Lung (tissue), 12 donors: Measurements from ENCODE around the gene PRDM16. TPM values are rescaled to one million over a fixed set of nuclear protein-coding genes. Genes with fewer than 3 reads are reported as not detected.
A peak's percentile ranks its signal among the peaks of the same experiment; 100 is the strongest.

Source experiments
- ATAC-seq: fragments of 200-7000 bp; cut with Tn5 transposase; one replicate; pipeline ENCODE4 v1.9.1; 2020; ENCODE audit warnings: moderate number of reproducible peaks; ENCODE audit not compliant: insufficient read depth, low FRiP score
- DNase-seq, 3 donors: peaks; one replicate each; pipeline ENCODE4 v3.0.0-alpha.2; 2013 to 2017
- H3K27ac ChIP-seq, 2 donors: one replicate each; pipeline ENCODE4 v1.5.1; 2013; ENCODE audit warnings: mild to moderate bottlenecking in 2 of 2, moderate library complexity in 2 of 2, control low read depth in 1 of 2, inconsistent platforms in 1 of 2, low read depth in 1 of 2, low read length in 1 of 2
- H3K27me3 ChIP-seq, 3 donors: one replicate each; pipeline ENCODE4 v1.5.1; 2013; ENCODE audit warnings: low read length in 2 of 3; ENCODE audit not compliant: control insufficient read depth in 3 of 3, insufficient read depth in 3 of 3
- H3K36me3 ChIP-seq, 4 donors: one replicate each; pipeline ENCODE4 v1.5.1; 2013; ENCODE audit warnings: low read length in 4 of 4, mild to moderate bottlenecking in 1 of 4, moderate library complexity in 1 of 4; ENCODE audit not compliant: control insufficient read depth in 4 of 4, insufficient read depth in 4 of 4
- H3K4me1 ChIP-seq, 5 donors: one replicate each; pipeline ENCODE4 v1.5.1; 2013; ENCODE audit warnings: low read length in 5 of 5, mild to moderate bottlenecking in 2 of 5, moderate library complexity in 1 of 5; ENCODE audit not compliant: control insufficient read depth in 5 of 5, insufficient read depth in 5 of 5
- H3K4me3 ChIP-seq: one replicate; pipeline ENCODE4 v1.5.1; 2013; ENCODE audit warnings: mild to moderate bottlenecking, control low read depth, moderate library complexity
- H3K9ac ChIP-seq, 2 donors: one replicate each; pipeline ENCODE4 v1.5.1; 2013; ENCODE audit warnings: low read length in 2 of 2, control low read depth in 1 of 2; ENCODE audit not compliant: insufficient read depth in 1 of 2
- H3K9me3 ChIP-seq, 4 donors: one replicate each; pipeline ENCODE4 v1.5.1; 2013; ENCODE audit warnings: low read length in 3 of 4, mild to moderate bottlenecking in 1 of 4, moderate library complexity in 1 of 4; ENCODE audit not compliant: control insufficient read depth in 4 of 4, insufficient read depth in 3 of 4
- CTCF ChIP-seq: IDR thresholded peaks from 2 replicates; pipeline ENCODE4 v1.5.1; 2012; ENCODE audit warnings: mild to moderate bottlenecking; ENCODE audit errors: control extremely low read depth, extremely low read depth
- WGBS, 2 donors: extraction: QIAGEN DNeasy Blood & Tissue Kit; methylation state at CpG; one replicate each; pipeline ENCODE4 v1.1.7; 2013; 5-methylcytosine and 5-hydroxymethylcytosine counted together
- polyA plus RNA-seq, 2 donors: library from polyadenylated mRNA; stranded (reverse); fragments of 200-250 nt; gene quantifications; one replicate each; pipeline ENCODE4 v1.2.1, GENCODE V29; 2013
- total RNA-seq, 2 donors: library from RNA; depleted of rRNA in 1 of 2; stranded (reverse); fragments of >200 nt in 1 of 2; gene quantifications; one replicate each; pipeline ENCODE4 v1.2.1, GENCODE V29; 2014 to 2021
- donor health status: control.
- donor health status: control.
- donor health status: Bipolar disorder and iron deficiency.
- donor health status: healthy.
- donor health status: DM: yes; HTN: yes; CAD: no.

Gene PRDM16
- total and polyA plus RNA-seq, 4 donors = 2.4 to 36.5 (median 13.1) TPM

DNA sequence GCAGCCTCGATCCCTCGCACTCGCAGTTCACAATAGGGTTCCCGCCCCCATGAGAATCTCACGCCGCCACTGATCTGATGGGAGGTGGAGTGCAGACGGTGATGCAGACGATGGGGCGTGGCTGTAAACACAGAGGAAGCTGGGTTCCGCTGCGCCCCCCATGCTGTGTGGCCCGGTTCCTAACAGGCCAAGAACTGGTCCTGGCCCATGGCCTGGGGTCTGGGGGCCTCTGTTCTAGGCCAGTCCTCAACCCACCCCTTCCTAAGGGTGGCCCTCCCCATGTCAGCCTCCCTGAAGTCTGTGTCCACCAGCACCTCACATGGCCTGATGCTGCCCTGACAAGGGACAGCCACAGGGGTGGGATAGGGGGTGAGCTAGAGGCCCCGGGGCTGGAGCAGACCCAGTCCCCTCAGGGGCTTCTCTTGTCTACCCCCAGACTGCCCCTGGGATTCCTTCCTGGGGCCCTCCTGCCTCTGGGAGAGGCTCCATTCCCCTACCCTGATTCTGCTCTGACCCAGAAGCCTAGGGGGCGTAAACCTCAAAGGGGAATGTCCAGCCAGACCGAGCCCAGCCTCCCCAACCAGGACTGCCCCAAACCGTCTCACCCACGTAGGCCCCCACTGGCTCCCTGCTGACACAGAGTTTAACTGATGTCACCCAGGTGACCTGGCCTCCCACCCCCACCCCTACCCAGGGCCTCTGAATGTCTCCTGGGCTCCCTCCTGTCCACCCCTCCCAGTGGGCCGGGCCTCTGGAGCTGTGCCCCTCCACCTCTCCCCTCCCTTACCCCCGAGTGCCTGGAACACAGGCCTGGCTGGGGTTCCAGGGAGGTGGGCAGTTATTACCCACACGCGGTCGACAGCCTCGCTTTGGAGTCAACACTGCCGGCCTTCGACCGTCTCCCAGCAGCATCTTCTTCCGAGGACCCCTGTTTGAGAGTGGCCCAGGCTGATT, 370.6 kb downstream of the PRDM16 start:
- Histone ChIP-seq H3K4me1 (peaks cover 0 to 13% (median 0%) of the 10 kb centered on the region in 5 donors), H3K27ac (no peak overlapping the region), H3K9me3 (no peaks in the 10 kb centered on the region), H3K9ac (no peak overlapping the region), H3K27me3 (peaks cover under 1 to 7% (median 7%) of the 10 kb centered on the region in 3 donors), H3K36me3 (no peaks in the 10 kb centered on the region), H3K4me3 (no peak overlapping the region)
- ATAC-seq = no peak
- 57 to 79% methylated on average over 27 of the region's 27 CpGs for WGBS, 2 donors
- no peak for TF ChIP-seq CTCF
- DNase-seq = no peak

GRCh38 chr1:3440300-3440681, 371.3 kb downstream of the PRDM16 start:
- peaks cover 3 to 7% (median 7%) of the 10 kb centered on the region in 3 donors for H3K27me3 ChIP-seq
- no peaks in the 10 kb centered on the region for H3K9me3 ChIP-seq
- TF ChIP-seq CTCF = no peak
- no peak overlapping the region for H3K4me3 ChIP-seq
- DNase-seq (no peak), ATAC-seq (no peak)
- peaks cover 0 to 13% (median 0%) of the 10 kb centered on the region in 5 donors for H3K4me1 ChIP-seq
- no peaks in the 10 kb centered on the region for H3K36me3 ChIP-seq
- no peak overlapping the region for H3K27ac ChIP-seq
- WGBS, 2 donors = 44 to 61% methylated on average over 10 of the region's 10 CpGs
- H3K9ac ChIP-seq = no peak overlapping the region

GRCh38 chr1:3440711-3441409, 371.9 kb downstream of the PRDM16 start:
- ATAC-seq = no peak
- Histone ChIP-seq H3K36me3 (no peaks in the 10 kb centered on the region), H3K27me3 (peaks cover 3 to 7% (median 7%) of the 10 kb centered on the region in 3 donors), H3K9me3 (no peaks in the 10 kb centered on the region), H3K9ac (no peak overlapping the region), H3K4me3 (no peak overlapping the region), H3K27ac (no peak overlapping the region), H3K4me1 (peaks cover 0 to 13% (median 0%) of the 10 kb centered on the region in 5 donors)
- peak in 2 of 3 donors; percentile 39 to 59 for DNase-seq
- no peak for TF ChIP-seq CTCF
- WGBS, 2 donors = 42 to 59% methylated on average over 20 of the region's 20 CpGs
